Left kidney (tissue), 8 donors: ENCODE data around the gene MITD1. TPM values are rescaled to one million over a fixed set of nuclear protein-coding genes. Genes with fewer than 3 reads are reported as not detected.
"Not testable (repeated sequence)": the region's sequence is repeated elsewhere in the genome, so short reads cannot be mapped to it uniquely, and the experiment has no call there.

Source experiments
- DNase-seq: peaks from one replicate; pipeline ENCODE4 v3.0.0-alpha.2; 2013
- long read RNA-seq, 8 donors: transcript quantifications; one replicate each; lab custom pipeline, GENCODE V29; 2026
- polyA plus RNA-seq: library from polyadenylated mRNA; unstranded; fragments of 120-200 nt; gene quantifications from one replicate; pipeline ENCODE4 v1.2.1, GENCODE V29; 2013; ENCODE audit not compliant: insufficient read length

The MITD1 gene
- 59.4 TPM for polyA plus RNA-seq
- long read RNA-seq, donor 1, transcript MITD1-201 (7 exons, 939 nt): major isoform, 6 of 16 reads
- long read RNA-seq, donor 1, partial matches to known transcripts: 9 of 16 reads
- long read RNA-seq, donor 1, other reads (novel, unspliced or antisense): 0 of 16 reads
- long read RNA-seq, donor 2, transcript MITD1-201 (7 exons, 939 nt): major isoform, 6 of 30 reads
- long read RNA-seq, donor 2, partial matches to known transcripts: 20 of 30 reads
- long read RNA-seq, donor 2, other reads (novel, unspliced or antisense): 0 of 30 reads
- long read RNA-seq, donor 3, transcript MITD1-201 (7 exons, 939 nt): major isoform, 6 of 9 reads
- long read RNA-seq, donor 3, partial matches to known transcripts: 0 of 9 reads
- long read RNA-seq, donor 3, other reads (novel, unspliced or antisense): 0 of 9 reads
- long read RNA-seq, donor 4, partial matches to known transcripts: 0 of 1 reads
- long read RNA-seq, donor 4, other reads (novel, unspliced or antisense): 0 of 1 reads
- long read RNA-seq, donor 5, transcript MITD1-208 (2 exons, 714 nt): minor isoform, 5 of 26 reads
- long read RNA-seq, donor 5, transcript MITD1-201 (7 exons, 939 nt): major isoform, 13 of 26 reads
- long read RNA-seq, donor 5, partial matches to known transcripts: 7 of 26 reads
- long read RNA-seq, donor 5, other reads (novel, unspliced or antisense): 0 of 26 reads
- long read RNA-seq, donor 6, transcript MITD1-201 (7 exons, 939 nt): major isoform, 7 of 7 reads
- long read RNA-seq, donor 6, partial matches to known transcripts: 0 of 7 reads
- long read RNA-seq, donor 6, other reads (novel, unspliced or antisense): 0 of 7 reads
- long read RNA-seq, donor 7, transcript MITD1-201 (7 exons, 939 nt): major isoform, 9 of 31 reads
- long read RNA-seq, donor 7, partial matches to known transcripts: 16 of 31 reads
- long read RNA-seq, donor 7, other reads (novel, unspliced or antisense): 0 of 31 reads
- long read RNA-seq, donor 8, partial matches to known transcripts: 0 of 4 reads
- long read RNA-seq, donor 8, other reads (novel, unspliced or antisense): 0 of 4 reads

GRCh38 chr2:99180755-99181623, at the start of gene MITD1, which contains the start of gene MRPL30:
Gene MITD1 (minus strand): TSS chr2:99181058. CDS start chr2:99180981, 77 bp downstream.
Gene MRPL30 (plus strand): TSS chr2:99181184. CDS start chr2:99186204, 5,020 bp downstream.
- DNase-seq: peak; percentile 97

- no peak for DNase-seq
These were observed 37.2 kb upstream of the MITD1 start for GRCh38 chr2:99217929-99218501.

GRCh38 chr2:99216096-99216495, 35.2 kb upstream of the MITD1 start:
- DNase-seq: no peak

GRCh38 chr2:99205491-99205890, 24.6 kb upstream of the MITD1 start:
- no peak for DNase-seq

GRCh38 chr2:99201959-99202678, 21.3 kb upstream of the MITD1 start:
- DNase-seq: no peak

GRCh38 chr2:99200076-99200800, 19.4 kb upstream of the MITD1 start:
- no peak for DNase-seq

- no peak for DNase-seq
These were observed 17.4 kb upstream of the MITD1 start for GRCh38 chr2:99198103-99198841.

GRCh38 chr2:99192364-99192763, 11.5 kb upstream of the MITD1 start:
- DNase-seq: not testable (repeated sequence)

GRCh38 chr2:99190548-99190947, 9.7 kb upstream of the MITD1 start:
- no peak for DNase-seq

GRCh38 chr2:99188357-99188756, 7.5 kb upstream of the MITD1 start:
- DNase-seq: no peak

GRCh38 chr2:99187011-99187410, 6.2 kb upstream of the MITD1 start:
- DNase-seq: no peak

- no peak for DNase-seq
These were observed 4.0 kb upstream of the MITD1 start for GRCh38 chr2:99184811-99185210.

- DNase-seq: no peak
These were observed 2.2 kb upstream of the MITD1 start for GRCh38 chr2:99183025-99183424.

- DNase-seq: peak; percentile 3
These were observed 754 bp upstream of the MITD1 start for GRCh38 chr2:99181624-99182000.

- no peak for DNase-seq
These were observed 9.3 kb downstream of the MITD1 start for GRCh38 chr2:99171377-99172140.

GRCh38 chr2:99169534-99169933, 11.3 kb downstream of the MITD1 start:
- DNase-seq: no peak

GRCh38 chr2:99166218-99166617, 14.6 kb downstream of the MITD1 start:
- DNase-seq: no peak

- no peak for DNase-seq
These were observed 21.3 kb downstream of the MITD1 start for GRCh38 chr2:99159594-99159993.
